Keratinocyte (primary cell): ENCODE measurements around the gene PKLR.

Experiments used
- CTCF ChIP-seq, 3 experiments: IDR thresholded peaks in 1 of 3; conservative IDR thresholded peaks in 1 of 3; optimal IDR thresholded peaks in 1 of 3; 2 replicates in 2 of 3; 3 replicates in 1 of 3; pipeline versions ENCODE3 to v1.5.1; 2011; ENCODE audit warnings: low read length in 3 of 3, mild to moderate bottlenecking in 3 of 3, moderate library complexity in 2 of 3, control low read depth in 1 of 3, inconsistent platforms in 1 of 3; ENCODE audit not compliant: insufficient read depth in 2 of 3; ENCODE audit errors: extremely low read depth in 1 of 3
- EZH2 ChIP-seq: IDR thresholded peaks from one replicate; pipeline ENCODE4 v1.6.1; 2012; ENCODE audit warnings: inconsistent platforms, mild to moderate bottlenecking, low read length, moderate library complexity

DNA sequence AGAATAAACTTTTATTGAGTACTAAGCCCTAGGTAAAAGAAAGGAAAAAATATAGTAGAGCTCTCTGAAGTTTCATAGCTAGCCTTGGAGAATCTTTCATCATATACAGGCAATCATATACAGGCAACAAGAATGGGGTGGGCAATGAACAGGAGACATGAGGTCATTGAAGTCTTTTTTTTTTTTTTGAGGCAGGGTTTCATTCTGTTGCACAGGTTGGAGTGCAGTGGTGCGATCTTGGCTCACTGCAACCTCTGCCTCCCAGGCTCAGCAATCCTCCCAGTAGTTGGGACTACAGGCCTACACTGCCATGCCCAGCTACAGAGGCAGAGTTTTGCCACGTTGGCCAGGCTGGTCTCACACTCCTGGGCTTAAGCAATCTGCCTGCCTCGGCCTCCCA is 41.6 kb upstream of the PKLR start:
- no peak for TF ChIP-seq CTCF (optimal IDR thresholded peaks at IDR 0.05 in 1 of 3, IDR thresholded peaks at IDR 0.05 in 1 of 3, conservative IDR thresholded peaks at IDR 0.05 in 1 of 3; ENCODE audit: extremely low read depth in 1 of 3, insufficient read depth in 2 of 3, low read length in 3 of 3)
- no peak for TF ChIP-seq EZH2
